Measurements from ENCODE around the gene MGST1.
"Not testable (repeated sequence)": the region's sequence is repeated elsewhere in the genome, so short reads cannot be mapped to it uniquely, and the experiment has no call there.

The MGST1 gene

DNA sequence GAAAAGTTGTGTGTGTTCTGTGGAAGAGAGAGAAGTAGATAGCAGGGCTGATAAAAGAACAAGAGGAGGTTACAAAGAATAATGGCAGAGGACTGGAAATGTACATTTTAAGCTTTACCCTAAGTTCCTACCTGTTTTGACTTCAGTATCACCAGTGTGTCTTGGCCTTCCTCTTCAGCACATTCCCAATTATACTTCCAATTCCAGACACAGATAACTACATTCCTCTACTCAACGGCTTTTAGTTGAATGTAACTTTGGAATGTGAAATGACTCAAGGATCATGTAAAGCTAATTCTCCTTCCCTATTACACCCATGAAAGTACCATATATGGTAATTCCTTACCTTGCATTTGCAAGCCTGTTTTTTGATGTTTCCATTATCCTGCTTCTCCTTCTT lies 5.0 kb downstream of the MGST1 start:
- DNase-seq (ENCODE audit: low spot score): no peak

DNA sequence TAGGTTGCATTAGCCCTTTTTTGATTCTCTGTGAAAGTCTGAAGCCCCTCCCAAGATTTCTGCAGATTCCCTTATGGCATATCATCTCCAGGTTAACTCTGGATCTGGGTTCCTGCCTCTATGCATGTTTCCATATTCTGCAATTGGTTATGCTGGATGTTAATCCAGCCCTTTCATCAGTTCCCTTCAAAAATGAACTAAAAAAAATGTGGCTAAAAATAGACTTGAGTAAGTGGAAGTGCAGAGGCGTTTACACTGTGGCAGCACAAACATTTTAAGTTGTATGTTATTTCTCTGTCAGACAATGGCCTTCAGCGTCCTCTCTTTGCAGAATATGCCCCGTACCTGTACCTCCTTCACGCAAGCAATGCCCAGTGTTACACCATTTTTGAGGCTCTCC lies 11.4 kb downstream of the MGST1 start:
- DNase-seq (ENCODE audit: low spot score): no peak

DNA sequence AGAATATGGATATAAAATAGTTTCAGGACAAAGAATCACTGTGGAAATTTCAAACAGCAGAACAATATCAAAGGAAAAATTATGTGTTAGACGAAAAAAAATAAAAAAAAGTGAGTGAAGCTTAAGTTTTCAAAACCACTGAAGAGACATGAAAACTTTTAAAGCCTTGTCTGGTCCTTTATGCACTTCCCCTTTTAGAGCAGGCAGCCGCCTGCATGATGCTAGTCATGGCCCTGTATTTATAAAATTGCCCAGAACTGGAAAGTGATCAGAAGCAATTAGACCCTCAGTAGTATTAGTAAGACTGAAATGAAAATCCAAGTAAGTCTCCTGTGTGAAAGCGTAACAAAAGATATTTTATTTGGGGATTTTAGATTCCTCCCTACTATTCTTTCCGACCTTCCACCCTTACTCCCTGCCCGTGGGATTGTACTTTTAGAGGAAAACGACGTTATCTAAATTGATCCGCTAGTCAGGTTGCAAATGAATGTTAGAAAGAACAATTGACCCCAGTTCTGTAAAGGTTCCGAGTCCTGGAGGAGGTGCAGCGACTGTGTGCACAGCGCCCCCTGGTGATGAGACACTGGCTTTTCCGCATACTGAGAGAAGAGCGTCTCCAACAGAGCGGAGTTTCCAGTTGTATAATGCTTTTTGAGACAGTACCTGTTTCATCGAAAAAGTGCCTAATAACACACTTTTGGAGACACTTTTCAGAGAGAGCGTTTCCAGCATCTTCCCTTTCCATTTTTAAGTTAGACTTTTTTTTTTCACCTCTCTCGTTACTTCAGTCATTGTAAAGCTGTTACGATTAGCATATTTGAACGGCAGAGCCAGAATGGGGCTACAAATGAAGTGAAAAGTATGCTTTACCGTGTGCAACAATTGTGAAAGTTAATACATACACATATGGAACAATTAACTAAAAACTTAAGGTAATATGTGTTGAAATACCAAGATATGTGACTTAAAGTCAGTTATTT lies 12.4 kb downstream of the MGST1 start:
- DNase-seq (ENCODE audit: low spot score): peak; percentile 36

GRCh38 chr12:16361142-16361783 lies 13.8 kb downstream of the MGST1 start:
- no peak for DNase-seq (ENCODE audit: low spot score)

- no peak for DNase-seq (ENCODE audit: low spot score)
Measured at GRCh38 chr12:16362550-16362949, 15.1 kb downstream of the MGST1 start.

GRCh38 chr12:16369156-16369555 lies 21.7 kb downstream of the MGST1 start:
- DNase-seq (ENCODE audit: low spot score): no peak

- no peak for DNase-seq (ENCODE audit: low spot score)
Measured at GRCh38 chr12:16370096-16370495, 22.7 kb downstream of the MGST1 start.

DNA sequence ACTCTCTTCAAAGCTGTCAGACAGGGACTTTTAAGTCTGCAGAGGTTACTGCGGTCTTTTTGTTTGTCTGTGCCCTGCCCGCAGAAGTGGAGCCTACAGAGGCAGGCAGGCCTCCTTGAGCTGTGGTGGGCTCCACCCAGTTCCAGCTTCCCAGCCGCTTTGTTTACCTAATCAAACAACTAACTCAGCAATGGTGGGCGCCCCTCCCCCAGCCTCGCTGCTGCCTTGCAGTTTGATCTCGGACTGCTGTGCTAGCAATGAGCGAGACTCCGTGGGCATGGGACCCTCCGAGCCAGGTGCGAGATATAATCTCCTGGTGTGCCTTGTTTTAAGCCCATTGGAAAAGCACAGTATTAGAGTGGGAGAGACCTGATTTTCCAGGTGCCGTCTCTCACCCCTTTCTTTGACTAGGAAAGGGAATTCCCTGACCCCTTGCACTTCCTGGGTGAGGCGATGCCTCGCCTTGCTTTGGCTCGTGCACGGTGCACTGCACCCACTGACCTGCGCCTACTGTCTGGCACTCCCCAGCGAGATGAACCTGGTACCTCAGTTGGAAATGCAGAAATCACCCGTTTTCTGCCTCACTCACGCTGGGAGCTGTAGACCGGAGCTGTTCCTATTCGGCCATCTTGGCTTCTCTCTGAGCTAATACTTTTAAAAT lies 35.3 kb downstream of the MGST1 start:
- not testable (repeated sequence) for DNase-seq (ENCODE audit: low spot score)

- no peak for DNase-seq (ENCODE audit: low spot score)
Measured at GRCh38 chr12:16384732-16385131, 37.3 kb downstream of the MGST1 start.

DNA sequence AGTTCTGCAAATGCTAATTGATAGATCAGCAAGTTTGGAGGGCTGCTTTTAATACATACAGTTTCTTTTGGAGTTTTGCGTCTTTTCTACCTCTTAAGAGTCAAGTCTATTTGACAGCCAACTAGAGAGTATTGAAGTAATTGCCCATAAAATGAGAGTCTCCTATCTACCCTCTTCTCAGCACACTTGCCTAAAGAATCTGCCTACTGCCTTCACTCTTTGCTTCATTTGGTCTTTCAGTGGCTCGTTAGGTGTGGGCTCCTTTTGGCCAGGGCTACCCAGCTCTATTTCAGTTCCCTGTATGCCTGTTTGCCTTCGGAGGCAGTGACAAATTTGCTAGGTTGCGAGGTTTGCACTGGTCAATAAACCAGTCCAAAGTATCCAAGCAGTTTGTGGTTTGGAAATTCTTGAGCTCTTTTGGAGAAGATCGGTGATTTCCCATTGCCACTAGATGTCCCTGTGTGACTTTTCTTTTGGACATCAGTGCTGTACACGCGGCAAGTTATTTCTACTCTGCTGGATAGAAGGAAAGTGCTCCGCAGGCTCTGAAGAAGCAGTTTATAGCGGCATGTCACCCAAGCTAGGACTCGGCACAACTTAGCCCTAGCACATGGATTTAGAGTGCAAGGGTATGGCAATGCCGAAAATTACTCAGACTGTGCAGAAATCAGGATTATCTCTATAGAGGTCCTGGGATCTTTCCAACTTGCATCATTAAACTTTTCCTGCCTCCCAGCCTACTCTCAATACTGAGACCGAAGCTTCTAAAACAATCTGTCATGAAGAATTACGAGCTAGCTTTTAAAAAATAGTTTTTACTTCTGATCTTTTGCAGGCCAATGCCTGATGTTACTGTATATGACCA lies 38.6 kb downstream of the MGST1 start:
- peak; percentile 65 for DNase-seq (ENCODE audit: low spot score)

GRCh38 chr12:16387919-16388318 lies 40.5 kb downstream of the MGST1 start:
- no peak for DNase-seq (ENCODE audit: low spot score)

- DNase-seq (ENCODE audit: low spot score): no peak
Measured at GRCh38 chr12:16389594-16389993, 42.1 kb downstream of the MGST1 start.

DNA sequence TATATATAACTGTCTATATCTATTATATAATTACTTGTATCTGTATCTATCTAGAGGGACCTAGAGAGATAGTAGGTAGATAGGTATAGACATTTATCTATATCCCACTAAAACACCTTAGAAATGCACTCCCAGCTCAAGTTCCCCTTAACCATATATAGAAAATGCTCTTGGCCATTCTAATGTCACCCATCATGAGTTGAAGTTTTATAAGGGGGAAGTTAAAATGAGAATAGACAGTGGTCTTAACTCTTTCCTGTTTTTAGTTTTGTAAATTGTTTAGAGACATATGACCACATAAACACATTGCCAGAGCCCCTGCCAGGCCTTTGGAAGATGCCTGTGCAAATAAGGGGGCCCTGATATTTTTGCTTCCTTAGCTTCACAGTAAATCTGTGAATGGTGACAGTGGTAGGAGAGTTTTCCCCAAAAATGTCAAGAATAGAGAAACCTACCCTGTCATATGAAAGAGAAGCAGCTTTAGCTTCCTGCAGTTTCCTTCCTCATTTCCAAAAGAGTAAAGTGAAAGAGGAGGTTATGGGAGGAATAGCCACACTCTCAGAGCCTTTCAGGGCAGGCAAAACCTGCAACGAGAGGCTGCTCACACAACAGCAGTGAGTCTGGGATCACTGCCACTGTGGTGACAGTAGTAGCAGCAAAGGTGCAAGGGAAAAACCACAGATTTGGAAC lies 45.5 kb downstream of the MGST1 start:
- no peak for DNase-seq (ENCODE audit: low spot score)

GRCh38 chr12:16399101-16399500 lies 51.7 kb downstream of the MGST1 start:
- no peak for DNase-seq (ENCODE audit: low spot score)

DNA sequence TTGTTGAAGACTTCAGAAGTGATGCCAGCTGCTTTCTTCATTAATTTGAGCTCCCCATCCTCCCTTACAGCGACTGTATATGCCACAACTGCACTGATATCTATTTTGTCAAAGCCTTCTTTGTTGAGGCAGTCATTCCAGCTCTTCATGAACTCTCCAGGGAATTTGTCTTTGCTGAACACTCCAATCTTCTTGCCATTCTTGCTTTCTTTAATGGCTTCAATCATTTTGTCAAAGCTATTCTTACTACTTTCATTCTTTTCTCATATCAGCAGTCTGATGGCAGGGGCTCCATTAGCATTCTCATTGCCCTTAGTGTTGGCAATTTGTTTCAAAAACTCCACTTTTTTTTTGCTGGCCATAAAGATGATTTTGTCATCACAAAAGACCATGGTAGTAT lies 54.4 kb downstream of the MGST1 start:
- not testable (repeated sequence) for DNase-seq (ENCODE audit: low spot score)

- DNase-seq (ENCODE audit: low spot score): no peak
Measured at GRCh38 chr12:16407346-16407745, 59.9 kb downstream of the MGST1 start.
